ENCODE results near the gene ENG. TPM values are rescaled to one million over a fixed set of nuclear protein-coding genes. Genes with fewer than 3 reads are reported as not detected.

The ENG gene
- total and polyA plus RNA-seq, 2 experiments from 2014 or later: 1.4 to 2.6 TPM

DNA sequence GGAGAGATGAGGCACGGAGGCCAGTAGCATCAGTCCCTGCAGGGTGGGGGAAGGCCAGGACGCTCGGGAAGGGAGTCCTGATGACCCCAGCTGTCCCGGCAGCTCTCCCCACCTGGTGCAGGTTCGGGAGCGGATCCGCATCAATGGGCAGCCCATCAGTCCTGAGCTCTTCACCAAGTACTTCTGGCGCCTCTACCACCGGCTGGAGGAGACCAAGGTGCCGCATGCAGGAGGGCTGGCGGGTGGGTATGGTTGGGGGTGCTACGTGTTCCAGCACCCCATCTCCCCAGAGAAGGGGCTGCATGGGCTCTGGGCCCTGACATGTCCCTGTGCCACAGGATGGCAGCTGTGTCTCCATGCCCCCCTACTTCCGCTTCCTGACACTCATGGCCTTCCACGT lies 47.6 kb downstream of the ENG start:
- peaks cover 38% of the 10 kb centered on the region for H3K36me3 Mint-ChIP-seq (ENCODE audit: low read depth)
- H3K4me3 Mint-ChIP-seq: no peak overlapping the region
- Histone ChIP-seq H3K4me1 (ENCODE audit: insufficient read depth) (peaks cover 11% of the 10 kb centered on the region), H3F3A (replicated peaks; ENCODE audit: low read depth) (peaks cover 30% of the 10 kb centered on the region), H3K4me2 (no peak overlapping the region), H3K79me2 (replicated peaks; ENCODE audit: insufficient read depth) (peaks cover 22% of the 10 kb centered on the region), H3K27me3 (ENCODE audit: insufficient read depth) (no peaks in the 10 kb centered on the region), H3K36me3 (ENCODE audit: insufficient read depth) (peaks cover 4% of the 10 kb centered on the region), H3K27ac (ENCODE audit: low read depth) (no peak overlapping the region), H4K20me1 (replicated peaks; ENCODE audit: insufficient read depth) (peaks cover 15% of the 10 kb centered on the region), H3K9me2 (ENCODE audit: insufficient read depth) (no peaks in the 10 kb centered on the region), H2AFZ (no peak overlapping the region), H3K4me3 (no peak overlapping the region)
- TF ChIP-seq CREB1 (CRISPR knock-in tag; IDR thresholded peaks at IDR 0.05; ENCODE audit: low read depth) (no peak), ZNF114 (CRISPR knock-in tag; IDR thresholded peaks at IDR 0.05) (no peak), NANOG (IDR thresholded peaks at IDR 0.05; ENCODE audit: borderline replicate concordance) (no peak)
- H3K9me3 Mint-ChIP-seq: no peaks in the 10 kb centered on the region
- H3K4me1 Mint-ChIP-seq: peaks cover 7% of the 10 kb centered on the region
- H3K27ac Mint-ChIP-seq: no peak overlapping the region
- ATAC-seq: no peak
- no peak for DNase-seq (ENCODE audit: low spot score)
- peaks cover 11% of the 10 kb centered on the region for H3K27me3 Mint-ChIP-seq (ENCODE audit: insufficient read depth, low read depth, poor library complexity)

DNA sequence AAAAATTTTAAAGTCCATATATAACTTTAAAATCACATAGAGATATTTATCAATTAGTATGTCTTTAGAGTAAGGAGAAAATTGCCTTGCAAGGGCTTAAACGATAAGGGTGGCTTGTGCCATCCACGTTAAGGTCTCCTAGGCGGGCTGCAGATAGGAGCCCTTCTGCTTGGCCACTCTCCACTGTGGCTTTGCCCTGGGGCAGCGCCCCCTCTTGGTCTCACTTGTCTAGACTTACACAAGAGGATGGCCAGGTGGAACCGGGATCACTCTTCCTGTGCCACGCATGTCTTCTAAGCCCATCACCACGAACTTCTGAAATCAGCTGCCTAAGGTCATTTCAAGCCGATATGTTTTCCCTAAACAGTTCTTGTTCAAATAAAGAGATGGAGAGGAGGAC lies 48.8 kb downstream of the ENG start:
- H3K4me1 ChIP-seq (ENCODE audit: insufficient read depth): peaks cover 12% of the 10 kb centered on the region
- H3K4me3 ChIP-seq: no peak overlapping the region
- ATAC-seq (peak; percentile 18), DNase-seq (ENCODE audit: low spot score) (peak; percentile 92)
- peaks cover 22% of the 10 kb centered on the region for H3K79me2 ChIP-seq (replicated peaks; ENCODE audit: insufficient read depth)
- peaks cover 33% of the 10 kb centered on the region for H3F3A ChIP-seq (replicated peaks; ENCODE audit: low read depth)
- Mint-ChIP-seq H3K9me3 (no peaks in the 10 kb centered on the region), H3K4me1 (peaks cover 9% of the 10 kb centered on the region), H3K4me3 (no peak overlapping the region), H3K27me3 (ENCODE audit: insufficient read depth, low read depth, poor library complexity) (peaks cover 10% of the 10 kb centered on the region), H3K36me3 (ENCODE audit: low read depth) (peaks cover 32% of the 10 kb centered on the region), H3K27ac (0 out of 2 replicates have a peak overlapping the region, but pooled peaks have one; percentile 66)
- no peaks in the 10 kb centered on the region for H3K36me3 ChIP-seq (ENCODE audit: insufficient read depth)
- peaks cover 15% of the 10 kb centered on the region for H4K20me1 ChIP-seq (replicated peaks; ENCODE audit: insufficient read depth)
- H3K27me3 ChIP-seq (ENCODE audit: insufficient read depth): no peaks in the 10 kb centered on the region
- H3K27ac ChIP-seq (ENCODE audit: low read depth): no peak overlapping the region
- no peaks in the 10 kb centered on the region for H3K9me2 ChIP-seq (ENCODE audit: insufficient read depth)
- H3K4me2 ChIP-seq: no peak overlapping the region
- H2AFZ ChIP-seq: no peak overlapping the region
- TF ChIP-seq, protein P1, sequence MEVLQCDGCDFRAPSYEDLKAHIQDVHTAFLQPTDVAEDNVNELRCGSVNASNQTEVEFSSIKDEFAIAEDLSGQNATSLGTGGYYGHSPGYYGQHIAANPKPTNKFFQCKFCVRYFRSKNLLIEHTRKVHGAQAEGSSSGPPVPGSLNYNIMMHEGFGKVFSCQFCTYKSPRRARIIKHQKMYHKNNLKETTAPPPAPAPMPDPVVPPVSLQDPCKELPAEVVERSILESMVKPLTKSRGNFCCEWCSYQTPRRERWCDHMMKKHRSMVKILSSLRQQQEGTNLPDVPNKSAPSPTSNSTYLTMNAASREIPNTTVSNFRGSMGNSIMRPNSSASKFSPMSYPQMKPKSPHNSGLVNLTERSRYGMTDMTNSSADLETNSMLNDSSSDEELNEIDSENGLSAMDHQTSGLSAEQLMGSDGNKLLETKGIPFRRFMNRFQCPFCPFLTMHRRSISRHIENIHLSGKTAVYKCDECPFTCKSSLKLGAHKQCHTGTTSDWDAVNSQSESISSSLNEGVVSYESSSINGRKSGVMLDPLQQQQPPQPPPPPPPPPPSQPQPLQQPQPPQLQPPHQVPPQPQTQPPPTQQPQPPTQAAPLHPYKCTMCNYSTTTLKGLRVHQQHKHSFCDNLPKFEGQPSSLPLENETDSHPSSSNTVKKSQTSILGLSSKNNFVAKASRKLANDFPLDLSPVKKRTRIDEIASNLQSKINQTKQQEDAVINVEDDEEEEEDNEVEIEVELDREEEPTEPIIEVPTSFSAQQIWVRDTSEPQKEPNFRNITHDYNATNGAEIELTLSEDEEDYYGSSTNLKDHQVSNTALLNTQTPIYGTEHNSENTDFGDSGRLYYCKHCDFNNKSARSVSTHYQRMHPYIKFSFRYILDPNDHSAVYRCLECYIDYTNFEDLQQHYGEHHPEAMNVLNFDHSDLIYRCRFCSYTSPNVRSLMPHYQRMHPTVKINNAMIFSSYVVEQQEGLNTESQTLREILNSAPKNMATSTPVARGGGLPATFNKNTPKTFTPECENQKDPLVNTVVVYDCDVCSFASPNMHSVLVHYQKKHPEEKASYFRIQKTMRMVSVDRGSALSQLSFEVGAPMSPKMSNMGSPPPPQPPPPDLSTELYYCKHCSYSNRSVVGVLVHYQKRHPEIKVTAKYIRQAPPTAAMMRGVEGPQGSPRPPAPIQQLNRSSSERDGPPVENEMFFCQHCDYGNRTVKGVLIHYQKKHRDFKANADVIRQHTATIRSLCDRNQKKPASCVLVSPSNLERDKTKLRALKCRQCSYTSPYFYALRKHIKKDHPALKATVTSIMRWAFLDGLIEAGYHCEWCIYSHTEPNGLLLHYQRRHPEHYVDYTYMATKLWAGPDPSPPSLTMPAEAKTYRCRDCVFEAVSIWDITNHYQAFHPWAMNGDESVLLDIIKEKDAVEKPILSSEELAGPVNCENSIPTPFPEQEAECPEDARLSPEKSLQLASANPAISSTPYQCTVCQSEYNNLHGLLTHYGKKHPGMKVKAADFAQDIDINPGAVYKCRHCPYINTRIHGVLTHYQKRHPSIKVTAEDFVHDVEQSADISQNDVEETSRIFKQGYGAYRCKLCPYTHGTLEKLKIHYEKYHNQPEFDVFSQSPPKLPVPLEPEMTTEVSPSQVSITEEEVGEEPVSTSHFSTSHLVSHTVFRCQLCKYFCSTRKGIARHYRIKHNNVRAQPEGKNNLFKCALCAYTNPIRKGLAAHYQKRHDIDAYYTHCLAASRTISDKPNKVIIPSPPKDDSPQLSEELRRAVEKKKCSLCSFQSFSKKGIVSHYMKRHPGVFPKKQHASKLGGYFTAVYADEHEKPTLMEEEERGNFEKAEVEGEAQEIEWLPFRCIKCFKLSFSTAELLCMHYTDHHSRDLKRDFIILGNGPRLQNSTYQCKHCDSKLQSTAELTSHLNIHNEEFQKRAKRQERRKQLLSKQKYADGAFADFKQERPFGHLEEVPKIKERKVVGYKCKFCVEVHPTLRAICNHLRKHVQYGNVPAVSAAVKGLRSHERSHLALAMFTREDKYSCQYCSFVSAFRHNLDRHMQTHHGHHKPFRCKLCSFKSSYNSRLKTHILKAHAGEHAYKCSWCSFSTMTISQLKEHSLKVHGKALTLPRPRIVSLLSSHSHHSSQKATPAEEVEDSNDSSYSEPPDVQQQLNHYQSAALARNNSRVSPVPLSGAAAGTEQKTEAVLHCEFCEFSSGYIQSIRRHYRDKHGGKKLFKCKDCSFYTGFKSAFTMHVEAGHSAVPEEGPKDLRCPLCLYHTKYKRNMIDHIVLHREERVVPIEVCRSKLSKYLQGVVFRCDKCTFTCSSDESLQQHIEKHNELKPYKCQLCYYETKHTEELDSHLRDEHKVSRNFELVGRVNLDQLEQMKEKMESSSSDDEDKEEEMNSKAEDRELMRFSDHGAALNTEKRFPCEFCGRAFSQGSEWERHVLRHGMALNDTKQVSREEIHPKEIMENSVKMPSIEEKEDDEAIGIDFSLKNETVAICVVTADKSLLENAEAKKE (CRISPR knock-in tag; IDR thresholded peaks at IDR 0.05): no peak
- no peak for TF ChIP-seq NANOG (IDR thresholded peaks at IDR 0.05; ENCODE audit: borderline replicate concordance)
- TF ChIP-seq, protein P2, sequence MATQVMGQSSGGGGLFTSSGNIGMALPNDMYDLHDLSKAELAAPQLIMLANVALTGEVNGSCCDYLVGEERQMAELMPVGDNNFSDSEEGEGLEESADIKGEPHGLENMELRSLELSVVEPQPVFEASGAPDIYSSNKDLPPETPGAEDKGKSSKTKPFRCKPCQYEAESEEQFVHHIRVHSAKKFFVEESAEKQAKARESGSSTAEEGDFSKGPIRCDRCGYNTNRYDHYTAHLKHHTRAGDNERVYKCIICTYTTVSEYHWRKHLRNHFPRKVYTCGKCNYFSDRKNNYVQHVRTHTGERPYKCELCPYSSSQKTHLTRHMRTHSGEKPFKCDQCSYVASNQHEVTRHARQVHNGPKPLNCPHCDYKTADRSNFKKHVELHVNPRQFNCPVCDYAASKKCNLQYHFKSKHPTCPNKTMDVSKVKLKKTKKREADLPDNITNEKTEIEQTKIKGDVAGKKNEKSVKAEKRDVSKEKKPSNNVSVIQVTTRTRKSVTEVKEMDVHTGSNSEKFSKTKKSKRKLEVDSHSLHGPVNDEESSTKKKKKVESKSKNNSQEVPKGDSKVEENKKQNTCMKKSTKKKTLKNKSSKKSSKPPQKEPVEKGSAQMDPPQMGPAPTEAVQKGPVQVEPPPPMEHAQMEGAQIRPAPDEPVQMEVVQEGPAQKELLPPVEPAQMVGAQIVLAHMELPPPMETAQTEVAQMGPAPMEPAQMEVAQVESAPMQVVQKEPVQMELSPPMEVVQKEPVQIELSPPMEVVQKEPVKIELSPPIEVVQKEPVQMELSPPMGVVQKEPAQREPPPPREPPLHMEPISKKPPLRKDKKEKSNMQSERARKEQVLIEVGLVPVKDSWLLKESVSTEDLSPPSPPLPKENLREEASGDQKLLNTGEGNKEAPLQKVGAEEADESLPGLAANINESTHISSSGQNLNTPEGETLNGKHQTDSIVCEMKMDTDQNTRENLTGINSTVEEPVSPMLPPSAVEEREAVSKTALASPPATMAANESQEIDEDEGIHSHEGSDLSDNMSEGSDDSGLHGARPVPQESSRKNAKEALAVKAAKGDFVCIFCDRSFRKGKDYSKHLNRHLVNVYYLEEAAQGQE (IDR thresholded peaks at IDR 0.05; ENCODE audit: unreplicated experiment): no peak
- TF ChIP-seq, protein P3, sequence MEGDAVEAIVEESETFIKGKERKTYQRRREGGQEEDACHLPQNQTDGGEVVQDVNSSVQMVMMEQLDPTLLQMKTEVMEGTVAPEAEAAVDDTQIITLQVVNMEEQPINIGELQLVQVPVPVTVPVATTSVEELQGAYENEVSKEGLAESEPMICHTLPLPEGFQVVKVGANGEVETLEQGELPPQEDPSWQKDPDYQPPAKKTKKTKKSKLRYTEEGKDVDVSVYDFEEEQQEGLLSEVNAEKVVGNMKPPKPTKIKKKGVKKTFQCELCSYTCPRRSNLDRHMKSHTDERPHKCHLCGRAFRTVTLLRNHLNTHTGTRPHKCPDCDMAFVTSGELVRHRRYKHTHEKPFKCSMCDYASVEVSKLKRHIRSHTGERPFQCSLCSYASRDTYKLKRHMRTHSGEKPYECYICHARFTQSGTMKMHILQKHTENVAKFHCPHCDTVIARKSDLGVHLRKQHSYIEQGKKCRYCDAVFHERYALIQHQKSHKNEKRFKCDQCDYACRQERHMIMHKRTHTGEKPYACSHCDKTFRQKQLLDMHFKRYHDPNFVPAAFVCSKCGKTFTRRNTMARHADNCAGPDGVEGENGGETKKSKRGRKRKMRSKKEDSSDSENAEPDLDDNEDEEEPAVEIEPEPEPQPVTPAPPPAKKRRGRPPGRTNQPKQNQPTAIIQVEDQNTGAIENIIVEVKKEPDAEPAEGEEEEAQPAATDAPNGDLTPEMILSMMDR (conservative IDR thresholded peaks at IDR 0.05; ENCODE audit: low read depth in 2 of 2): peak; percentile 65 to 87

Data from GM23338 (cell line).